ENCODE measurements around the gene CLEC4M.

CLEC4M gene

GRCh38 chr19:7784856-7785255, 21.8 kb downstream of the CLEC4M start:
- no peak for DNase-seq (ENCODE audit: low read depth)
- H3K4me3 ChIP-seq (ENCODE audit: low read length), result no peak overlapping the region
- no peak for TF ChIP-seq CTCF (conservative IDR thresholded peaks at IDR 0.05; ENCODE audit: low read depth, low read length)

GRCh38 chr19:7787141-7787540, 24.1 kb downstream of the CLEC4M start:
- no peak overlapping the region for H3K4me3 ChIP-seq (ENCODE audit: low read length)
- TF ChIP-seq CTCF (conservative IDR thresholded peaks at IDR 0.05; ENCODE audit: low read depth, low read length), result no peak
- no peak for DNase-seq (ENCODE audit: low read depth)

GRCh38 chr19:7787602-7788177, 24.6 kb downstream of the CLEC4M start:
- H3K4me3 ChIP-seq (ENCODE audit: low read length), result no peak overlapping the region
- no peak for DNase-seq (ENCODE audit: low read depth)
- no peak for TF ChIP-seq CTCF (conservative IDR thresholded peaks at IDR 0.05; ENCODE audit: low read depth, low read length)

GRCh38 chr19:7788178-7788932, 25.3 kb downstream of the CLEC4M start:
- H3K4me3 ChIP-seq (ENCODE audit: low read length), result no peak overlapping the region
- TF ChIP-seq CTCF (conservative IDR thresholded peaks at IDR 0.05; ENCODE audit: low read depth, low read length), result no peak
- DNase-seq (ENCODE audit: low read depth), result no peak

- no peak for DNase-seq (ENCODE audit: low read depth)
- no peak for TF ChIP-seq CTCF (conservative IDR thresholded peaks at IDR 0.05; ENCODE audit: low read depth, low read length)
- H3K4me3 ChIP-seq (ENCODE audit: low read length), result no peak overlapping the region
These were observed 25.9 kb downstream of the CLEC4M start for GRCh38 chr19:7788933-7789323.

- TF ChIP-seq CTCF (conservative IDR thresholded peaks at IDR 0.05; ENCODE audit: low read depth, low read length), result no peak
- DNase-seq (ENCODE audit: low read depth), result no peak
- H3K4me3 ChIP-seq (ENCODE audit: low read length), result no peak overlapping the region
These were observed 26.4 kb downstream of the CLEC4M start for GRCh38 chr19:7789447-7789846.

GRCh38 chr19:7790416-7790815, 27.4 kb downstream of the CLEC4M start:
- TF ChIP-seq CTCF (conservative IDR thresholded peaks at IDR 0.05; ENCODE audit: low read depth, low read length), result no peak
- H3K4me3 ChIP-seq (ENCODE audit: low read length), result no peak overlapping the region
- no peak for DNase-seq (ENCODE audit: low read depth)
